ENCODE data around the gene CCDC50.

Gene CCDC50

GRCh38 chr3:191320316-191320715 lies 8.9 kb upstream of the CCDC50 start:
- DNase-seq: no peak

- DNase-seq: no peak
Observed at GRCh38 chr3:191321019-191321767, 8.0 kb upstream of the CCDC50 start.

GRCh38 chr3:191324936-191325335 lies 4.3 kb upstream of the CCDC50 start:
- no peak for DNase-seq

DNA sequence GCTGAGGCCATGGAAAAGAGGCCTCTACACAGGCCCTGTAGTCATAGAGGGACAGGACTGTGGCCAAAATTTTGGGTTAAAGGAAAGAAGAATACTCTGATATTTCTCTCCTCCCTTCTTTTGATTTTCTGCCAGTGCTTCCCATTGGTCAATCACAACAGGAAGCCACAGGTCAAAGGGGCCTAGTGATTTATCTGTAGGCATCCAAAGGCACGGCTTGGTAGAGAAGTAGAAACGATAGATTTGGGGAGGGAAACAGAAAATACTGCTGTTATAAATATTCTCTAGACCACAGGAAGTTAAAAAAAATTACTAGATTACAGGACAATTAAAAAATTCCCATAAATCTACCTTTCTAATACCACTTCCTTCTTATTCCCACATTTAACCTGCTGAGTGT lies 1.7 kb upstream of the CCDC50 start:
- DNase-seq: no peak

DNA sequence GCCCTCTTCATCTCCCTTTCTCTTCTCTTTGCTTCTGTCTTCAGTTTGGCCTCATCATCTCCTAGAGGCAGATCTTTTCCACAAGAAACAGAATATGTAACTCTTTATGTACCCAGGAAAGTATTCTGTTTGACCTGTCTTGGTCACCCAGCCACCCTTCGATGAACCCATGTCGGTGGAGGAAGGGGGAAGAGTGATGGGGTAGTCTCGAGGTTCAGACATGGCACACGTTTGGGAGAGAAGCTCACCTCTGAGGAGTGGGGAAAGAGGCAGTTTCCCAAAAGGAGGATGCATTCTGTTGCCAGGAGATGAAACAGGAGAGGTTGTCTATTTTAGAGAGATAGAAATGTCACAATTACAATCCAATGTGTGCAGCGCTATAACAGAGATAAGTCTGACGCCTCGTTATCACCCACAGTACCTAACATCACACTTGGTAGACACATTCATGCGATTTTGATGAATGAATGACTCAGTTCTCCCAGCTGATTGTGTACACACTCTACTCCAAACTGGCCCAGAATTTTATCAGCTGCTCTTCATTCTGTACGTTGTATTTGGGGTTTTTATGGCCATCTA lies 722 bp upstream of the CCDC50 start:
- DNase-seq: no peak

GRCh38 chr3:191329654-191330529 lies 698 bp downstream of the CCDC50 start, which contains the start of gene UTS2B:
TSS of gene UTS2B (minus strand) at chr3:191330526. CDS start at chr3:191282189, 48,337 bp downstream.
- peak; percentile 73 for DNase-seq

DNA sequence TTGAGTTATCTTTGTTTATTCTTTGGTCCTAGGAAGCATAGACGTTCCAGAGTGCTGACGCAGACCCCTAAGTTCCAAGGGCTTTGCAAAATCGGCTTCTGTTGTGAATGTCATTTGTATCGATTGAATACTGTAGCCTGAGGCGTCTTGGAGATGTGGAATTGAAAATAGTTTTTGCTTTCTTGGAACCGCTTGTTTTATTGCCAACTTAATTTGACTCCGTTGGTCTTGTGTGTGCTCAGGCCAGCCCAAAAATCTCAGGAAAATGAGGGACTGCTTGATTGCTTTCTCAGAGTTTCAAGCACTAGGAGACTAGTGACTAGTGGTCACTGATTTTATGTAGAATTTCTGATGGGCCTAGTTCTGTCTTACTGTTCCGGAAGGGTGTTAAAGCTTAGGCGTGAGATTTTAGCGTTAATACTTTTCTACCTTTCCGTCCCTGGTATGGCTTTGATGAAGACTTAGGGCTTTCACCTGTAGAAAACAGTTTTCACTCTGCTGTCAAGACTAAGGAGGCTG lies 1.4 kb downstream of the CCDC50 start:
- DNase-seq: no peak

DNA sequence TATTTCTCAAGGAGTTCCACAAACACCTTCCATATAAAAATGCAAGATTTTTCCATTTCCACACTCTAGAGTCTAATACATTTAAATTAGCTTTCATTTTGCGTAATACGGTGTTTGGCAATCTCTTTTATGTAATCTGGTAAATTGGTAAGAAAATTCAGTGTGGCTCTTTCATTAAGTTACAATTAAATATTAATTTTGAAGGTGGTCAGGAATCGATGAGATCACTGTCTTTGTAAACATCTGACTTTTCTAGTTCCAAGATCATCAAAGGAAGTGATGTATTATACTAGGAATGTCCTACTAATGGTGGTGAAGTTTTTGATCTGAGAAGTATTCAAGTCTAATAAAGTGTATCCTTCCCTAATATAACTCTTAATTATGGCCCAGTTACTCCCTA lies 2.2 kb downstream of the CCDC50 start:
- DNase-seq: no peak

GRCh38 chr3:191333298-191333880 lies 4.2 kb downstream of the CCDC50 start:
- no peak for DNase-seq

- no peak for DNase-seq
Observed at GRCh38 chr3:191334346-191334893, 5.2 kb downstream of the CCDC50 start.

DNA sequence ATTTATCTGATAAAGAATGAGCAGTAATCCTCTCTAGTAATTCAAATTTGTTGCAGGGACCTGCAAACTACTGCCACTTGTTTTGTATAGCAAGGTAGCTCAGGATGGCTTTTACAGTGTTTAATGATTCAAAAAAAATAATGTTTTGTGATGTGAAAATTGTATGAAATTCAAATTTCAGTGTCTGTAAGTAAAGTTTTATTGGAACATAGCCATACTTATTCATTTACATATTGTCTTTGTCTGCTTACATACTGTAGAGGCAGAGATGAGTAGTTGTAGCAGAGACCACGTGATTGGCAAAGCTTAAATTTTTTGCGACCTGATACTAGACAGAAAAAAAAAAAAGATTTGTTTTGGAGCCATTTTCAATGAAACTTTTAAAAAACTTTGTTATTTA lies 7.6 kb downstream of the CCDC50 start:
- no peak for DNase-seq

GRCh38 chr3:191338177-191338488 lies 8.9 kb downstream of the CCDC50 start:
- DNase-seq: no peak

DNA sequence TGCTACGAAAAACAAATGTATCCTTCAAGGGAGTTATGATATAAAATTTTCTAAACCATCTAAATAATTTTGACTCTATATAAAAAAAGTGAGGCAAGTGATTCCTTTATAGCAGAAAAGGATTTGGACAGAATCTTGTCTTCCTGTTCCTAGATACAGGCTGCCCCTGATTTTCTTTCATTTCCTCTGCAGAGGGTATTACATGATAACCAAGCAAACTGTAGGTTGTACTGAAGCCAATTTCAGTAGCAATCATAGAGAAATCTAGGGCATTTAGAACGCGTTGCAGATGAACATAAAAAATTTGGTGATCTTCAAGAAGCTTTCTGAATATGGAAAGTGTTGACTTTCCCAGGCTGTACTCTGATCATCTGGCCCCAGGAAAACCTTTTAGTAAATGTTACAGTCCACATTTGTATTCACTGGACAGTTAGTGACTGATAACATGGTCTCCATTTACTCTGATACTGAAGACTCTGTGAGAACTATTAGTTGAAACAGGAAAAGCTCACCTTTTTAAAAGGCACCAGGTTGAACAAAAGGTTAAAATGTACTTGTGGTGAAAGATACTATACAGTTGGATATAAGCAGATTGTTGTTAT lies 10.2 kb downstream of the CCDC50 start:
- DNase-seq: no peak

DNA sequence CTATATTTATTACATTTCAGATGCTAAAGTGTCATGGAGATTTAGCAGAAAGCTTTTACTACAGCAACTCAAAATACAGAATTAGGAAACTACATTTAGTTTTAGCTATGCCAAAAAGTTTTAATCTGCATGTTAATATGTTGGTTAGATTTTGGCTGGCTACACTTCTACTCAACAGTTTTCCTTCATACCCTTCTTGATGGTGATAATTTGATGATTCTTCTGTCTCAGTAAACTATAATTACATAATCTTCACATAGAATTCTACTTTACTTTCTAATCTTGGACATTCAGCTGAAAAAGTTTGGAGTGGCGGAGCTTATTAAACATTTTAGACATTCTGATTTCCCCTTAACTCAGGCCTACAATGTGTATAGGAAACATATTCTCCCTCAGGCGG lies 11.2 kb downstream of the CCDC50 start:
- no peak for DNase-seq

- DNase-seq: no peak
Observed at GRCh38 chr3:191340966-191341365, 11.8 kb downstream of the CCDC50 start.

GRCh38 chr3:191342006-191342405 lies 12.8 kb downstream of the CCDC50 start:
- DNase-seq: no peak

- no peak for DNase-seq
Observed at GRCh38 chr3:191342411-191342810, 13.2 kb downstream of the CCDC50 start.

- DNase-seq: no peak
Observed at GRCh38 chr3:191343115-191343514, 13.9 kb downstream of the CCDC50 start.

DNA sequence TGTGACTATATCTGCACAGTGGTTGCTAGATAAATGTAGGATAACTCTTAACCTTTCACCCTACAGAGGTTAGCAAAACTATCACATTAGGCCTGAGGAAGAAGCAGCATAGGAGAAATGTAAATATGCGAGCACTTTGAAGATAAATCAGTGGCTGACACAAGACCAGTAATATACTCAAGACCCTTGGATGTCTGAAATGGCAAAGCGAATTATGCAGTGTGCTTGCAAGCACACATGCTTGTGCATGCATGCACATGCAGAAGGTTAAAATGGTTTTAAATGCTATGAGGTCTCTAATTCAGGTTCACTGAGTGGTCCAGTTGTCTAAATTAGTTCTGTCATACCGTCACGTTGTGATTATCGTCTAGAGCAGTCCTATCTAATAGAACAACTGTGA lies 14.7 kb downstream of the CCDC50 start:
- no peak for DNase-seq

DNA sequence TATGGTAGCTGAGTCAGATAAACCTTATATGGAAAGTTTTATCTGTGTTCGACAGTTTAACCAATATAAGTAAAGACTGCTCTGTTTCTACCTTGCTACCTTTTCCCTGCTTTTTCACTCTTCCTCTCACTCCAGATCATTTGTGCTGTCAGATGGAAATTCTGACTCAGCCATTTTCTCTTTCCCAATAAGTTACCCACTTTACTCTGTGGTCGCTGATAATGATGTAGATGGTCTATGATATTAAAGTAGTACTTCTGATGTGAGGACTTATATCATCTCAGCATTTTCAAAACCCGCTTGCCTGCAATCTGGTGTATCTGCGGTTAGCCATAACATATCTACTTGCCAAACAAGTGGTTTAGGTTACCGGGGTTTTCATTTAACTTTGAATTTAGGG lies 16.1 kb downstream of the CCDC50 start:
- DNase-seq: no peak

- no peak for DNase-seq
Observed at GRCh38 chr3:191347228-191347627, 18.0 kb downstream of the CCDC50 start.

DNA sequence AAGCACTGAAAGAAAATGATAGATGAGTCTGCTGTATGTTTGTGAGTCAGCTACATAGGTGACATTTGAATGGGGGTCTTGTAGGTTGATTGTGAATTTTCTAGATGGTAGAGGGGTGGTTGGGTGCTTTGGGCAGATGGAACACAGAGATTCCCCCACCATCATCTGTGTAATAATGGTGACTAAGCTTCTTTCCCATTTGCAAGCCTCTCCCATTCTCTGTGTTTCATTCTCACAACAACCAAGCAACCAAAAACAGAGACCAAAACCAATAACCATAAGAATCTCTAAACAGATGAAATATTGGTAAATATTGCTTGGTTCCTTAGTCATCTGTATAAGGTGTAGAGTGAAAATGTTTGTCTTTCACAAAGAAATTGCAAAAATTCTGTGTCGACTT lies 18.9 kb downstream of the CCDC50 start:
- no peak for DNase-seq

Measured in NCI-H69 (cell line).